Neural progenitor cell (in vitro differentiated cells): ENCODE results near the gene SNX20. TPM values are rescaled to one million over a fixed set of nuclear protein-coding genes. Genes with fewer than 3 reads are reported as not detected.

Experiments
- DNase-seq: peaks from one replicate; pipeline ENCODE4 v3.0.0-alpha.2; 2016; ENCODE audit warnings: low spot score
- H2AFZ ChIP-seq: fragments of 200-600 bp; sonication (generic); replicated peaks from 2 replicates; pipeline ENCODE4 v1.6.1; 2016; ENCODE audit warnings: antibody characterized with exemption
- H3F3A ChIP-seq: fragments of 200-600 bp; sonication (generic); 2 replicates; pipeline ENCODE4 v1.6.1; 2016; ENCODE audit warnings: antibody characterized with exemption, low read depth
- H3K27ac ChIP-seq: fragments of 200-600 bp; sonication (generic); 2 replicates; pipeline ENCODE4 v1.5.1; 2016; ENCODE audit warnings: mild to moderate bottlenecking
- H3K27me3 ChIP-seq: fragments of 200-600 bp; sonication (generic); 2 replicates; pipeline ENCODE4 v1.6.1; 2016; ENCODE audit warnings: mild to moderate bottlenecking, moderate library complexity
- H3K36me3 ChIP-seq: fragments of 200-600 bp; sonication (generic); 2 replicates; pipeline ENCODE4 v1.5.1; 2016
- H3K4me1 ChIP-seq: fragments of 200-600 bp; sonication (generic); 2 replicates; pipeline ENCODE4 v1.6.1; 2016; ENCODE audit warnings: mixed run types
- H3K4me2 ChIP-seq: fragments of 200-600 bp; sonication (generic); 2 replicates; pipeline ENCODE4 v1.6.1; 2016
- H3K4me3 ChIP-seq: fragments of 200-600 bp; sonication (generic); 2 replicates; pipeline ENCODE4 v1.5.1; 2016
- H3K79me2 ChIP-seq: fragments of 200-600 bp; sonication (generic); 2 replicates; pipeline ENCODE4 v1.6.1; 2016; ENCODE audit warnings: low read depth
- H3K9ac ChIP-seq: fragments of 200-600 bp; sonication (generic); 2 replicates; pipeline ENCODE4 v1.6.1; 2016
- H3K9me3 ChIP-seq: fragments of 200-600 bp; sonication (generic); 2 replicates; pipeline ENCODE4 v1.5.1; 2016; ENCODE audit warnings: low read depth
- H4K20me1 ChIP-seq: fragments of 200-600 bp; sonication (generic); 2 replicates; pipeline ENCODE4 v1.6.1; 2016; ENCODE audit warnings: low read depth
- H3K27ac Mint-ChIP-seq: 3 replicates; pipeline ENCODE4 v1.8.0; 2021; ENCODE audit warnings: mixed read lengths
- H3K27me3 Mint-ChIP-seq: 2 replicates; pipeline ENCODE4 v1.8.0; 2022; ENCODE audit warnings: low read depth, mild to moderate bottlenecking, inconsistent platforms, moderate library complexity, mixed read lengths; ENCODE audit not compliant: insufficient read depth
- H3K36me3 Mint-ChIP-seq: 3 replicates; pipeline ENCODE4 v1.8.0; 2021; ENCODE audit warnings: mixed read lengths
- H3K4me1 Mint-ChIP-seq: 3 replicates; pipeline ENCODE4 v1.8.0; 2021; ENCODE audit warnings: mixed read lengths
- H3K4me3 Mint-ChIP-seq: 3 replicates; pipeline ENCODE4 v1.8.0; 2021; ENCODE audit warnings: mild to moderate bottlenecking, moderate library complexity, mixed read lengths
- H3K9me3 Mint-ChIP-seq: 3 replicates; pipeline ENCODE4 v1.8.0; 2020; ENCODE audit warnings: mixed read lengths
- EZH2 ChIP-seq: fragments of 200-600 bp; sonication (generic); IDR thresholded peaks from 2 replicates; pipeline ENCODE4 v1.6.1; 2017; ENCODE audit warnings: antibody characterized with exemption, mild to moderate bottlenecking, moderate library complexity
- EZH2phosphoT487 ChIP-seq: fragments of 200-600 bp; sonication (generic); IDR thresholded peaks from 2 replicates; pipeline ENCODE4 v1.6.1; 2017; ENCODE audit warnings: antibody characterized with exemption
- total RNA-seq: library from RNA; depleted of rRNA; stranded (reverse); fragments of >200 nt; gene quantifications from 2 replicates; pipeline ENCODE4 v1.2.3, GENCODE V29; 2015; ENCODE audit warnings: low replicate concordance
- TF ChIP-seq, protein P1 (sequence below): fragments of 200-600 bp; sonication (generic); IDR thresholded peaks from 2 replicates; pipeline ENCODE4 v1.5.1; 2017; ENCODE audit warnings: antibody characterized with exemption, mild to moderate bottlenecking

SNX20 gene
- total RNA-seq, 1 donor from 2014 or later: not detected

DNA sequence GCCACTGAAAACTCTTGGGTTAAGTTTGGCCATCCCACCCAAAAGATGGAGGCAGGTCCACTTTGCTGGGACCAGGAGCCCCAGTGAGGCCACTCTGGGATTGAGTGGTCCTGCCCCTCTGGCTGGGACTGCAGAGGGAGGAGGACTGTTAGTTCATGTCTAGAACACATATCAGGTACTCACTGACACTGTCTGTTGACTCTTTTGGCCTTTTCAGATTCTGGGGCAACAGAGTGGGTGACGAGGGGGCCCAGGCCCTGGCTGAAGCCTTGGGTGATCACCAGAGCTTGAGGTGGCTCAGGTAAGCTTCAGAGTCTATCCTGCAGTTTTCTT is 41.3 kb upstream of the SNX20 start:
- H3K4me1 Mint-ChIP-seq: peaks cover 5% of the 10 kb centered on the region

DNA sequence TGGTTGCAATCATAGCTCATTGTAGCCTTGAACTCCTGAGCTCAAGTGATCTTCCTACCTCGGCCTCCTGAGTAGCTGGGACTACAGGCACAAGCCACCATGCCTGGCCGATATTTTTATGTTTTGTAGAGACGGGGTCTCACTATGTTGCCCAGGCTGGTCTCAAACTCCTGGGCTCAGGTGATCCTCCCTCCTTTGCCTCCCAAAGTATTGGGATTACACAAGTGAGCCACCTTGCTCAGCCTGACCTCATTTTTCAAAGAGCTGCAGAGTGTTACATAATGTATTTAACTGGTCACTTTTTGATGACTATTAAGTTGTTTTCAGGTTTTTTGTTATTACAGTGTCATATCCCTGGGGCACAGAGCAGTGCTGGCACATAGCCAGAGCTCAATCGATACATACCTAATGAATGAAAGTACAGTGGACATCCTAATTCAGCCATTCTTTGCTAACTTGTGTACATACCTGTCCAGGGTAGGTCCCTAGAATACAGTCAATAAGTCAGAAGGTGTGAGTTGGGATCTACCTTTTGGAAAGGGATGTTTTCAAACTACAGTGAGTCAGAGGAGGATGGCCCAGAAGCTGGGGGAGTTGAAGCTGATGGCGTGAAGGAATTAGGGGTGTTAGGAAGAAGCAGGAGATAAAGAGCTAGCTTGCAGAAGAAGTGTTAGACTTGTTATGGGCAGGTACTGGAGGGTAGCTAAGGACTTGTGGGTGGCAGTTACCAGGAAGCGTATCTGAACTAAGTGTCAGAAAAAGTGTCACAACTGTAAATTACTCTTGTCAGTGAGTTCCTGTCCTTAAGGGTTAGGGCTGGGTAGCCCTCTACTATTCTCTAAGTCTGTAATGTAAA is 40.7 kb upstream of the SNX20 start:
- H3K36me3 ChIP-seq: no peaks in the 10 kb centered on the region
- no peak for DNase-seq
- H3K27ac ChIP-seq: no peak overlapping the region
- H4K20me1 ChIP-seq: no peaks in the 10 kb centered on the region
- no peak for TF ChIP-seq EZH2
- TF ChIP-seq, protein P1, sequence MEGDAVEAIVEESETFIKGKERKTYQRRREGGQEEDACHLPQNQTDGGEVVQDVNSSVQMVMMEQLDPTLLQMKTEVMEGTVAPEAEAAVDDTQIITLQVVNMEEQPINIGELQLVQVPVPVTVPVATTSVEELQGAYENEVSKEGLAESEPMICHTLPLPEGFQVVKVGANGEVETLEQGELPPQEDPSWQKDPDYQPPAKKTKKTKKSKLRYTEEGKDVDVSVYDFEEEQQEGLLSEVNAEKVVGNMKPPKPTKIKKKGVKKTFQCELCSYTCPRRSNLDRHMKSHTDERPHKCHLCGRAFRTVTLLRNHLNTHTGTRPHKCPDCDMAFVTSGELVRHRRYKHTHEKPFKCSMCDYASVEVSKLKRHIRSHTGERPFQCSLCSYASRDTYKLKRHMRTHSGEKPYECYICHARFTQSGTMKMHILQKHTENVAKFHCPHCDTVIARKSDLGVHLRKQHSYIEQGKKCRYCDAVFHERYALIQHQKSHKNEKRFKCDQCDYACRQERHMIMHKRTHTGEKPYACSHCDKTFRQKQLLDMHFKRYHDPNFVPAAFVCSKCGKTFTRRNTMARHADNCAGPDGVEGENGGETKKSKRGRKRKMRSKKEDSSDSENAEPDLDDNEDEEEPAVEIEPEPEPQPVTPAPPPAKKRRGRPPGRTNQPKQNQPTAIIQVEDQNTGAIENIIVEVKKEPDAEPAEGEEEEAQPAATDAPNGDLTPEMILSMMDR: no peak
- TF ChIP-seq EZH2phosphoT487: no peak
- H3K27ac Mint-ChIP-seq: no peak overlapping the region
- peaks cover 11% of the 10 kb centered on the region for H3K4me1 Mint-ChIP-seq
- no peak overlapping the region for H3K4me3 Mint-ChIP-seq
- peaks cover 6% of the 10 kb centered on the region for H3K27me3 Mint-ChIP-seq
- H3K9ac ChIP-seq: no peak overlapping the region
- H3K79me2 ChIP-seq: no peaks in the 10 kb centered on the region
- no peak overlapping the region for H3K4me3 ChIP-seq
- H3K4me2 ChIP-seq: no peak overlapping the region
- no peaks in the 10 kb centered on the region for H3K27me3 ChIP-seq
- H3F3A ChIP-seq: no peaks in the 10 kb centered on the region
- H3K9me3 ChIP-seq: no peaks in the 10 kb centered on the region
- H3K9me3 Mint-ChIP-seq: peaks cover 6% of the 10 kb centered on the region
- H3K36me3 Mint-ChIP-seq: no peaks in the 10 kb centered on the region
- no peak overlapping the region for H2AFZ ChIP-seq
- H3K4me1 ChIP-seq: no peaks in the 10 kb centered on the region

More for the DNA sequence above, 41.3 kb upstream of the SNX20 start:
- Histone ChIP-seq H3K4me2 (no peak overlapping the region), H2AFZ (no peak overlapping the region), H3K4me3 (no peak overlapping the region), H3K27ac (no peak overlapping the region), H3K79me2 (no peaks in the 10 kb centered on the region), H3K27me3 (no peaks in the 10 kb centered on the region), H3K4me1 (no peaks in the 10 kb centered on the region), H3K36me3 (no peaks in the 10 kb centered on the region), H3K9ac (no peak overlapping the region), H3K9me3 (no peaks in the 10 kb centered on the region), H4K20me1 (no peaks in the 10 kb centered on the region), H3F3A (no peaks in the 10 kb centered on the region)
- no peak for TF ChIP-seq EZH2phosphoT487
- TF ChIP-seq EZH2: no peak
- TF ChIP-seq, protein P1: no peak
- Mint-ChIP-seq H3K9me3 (peaks cover 6% of the 10 kb centered on the region), H3K4me3 (no peak overlapping the region), H3K27me3 (peaks cover 6% of the 10 kb centered on the region), H3K27ac (no peak overlapping the region), H3K36me3 (no peaks in the 10 kb centered on the region)
- DNase-seq: no peak

DNA sequence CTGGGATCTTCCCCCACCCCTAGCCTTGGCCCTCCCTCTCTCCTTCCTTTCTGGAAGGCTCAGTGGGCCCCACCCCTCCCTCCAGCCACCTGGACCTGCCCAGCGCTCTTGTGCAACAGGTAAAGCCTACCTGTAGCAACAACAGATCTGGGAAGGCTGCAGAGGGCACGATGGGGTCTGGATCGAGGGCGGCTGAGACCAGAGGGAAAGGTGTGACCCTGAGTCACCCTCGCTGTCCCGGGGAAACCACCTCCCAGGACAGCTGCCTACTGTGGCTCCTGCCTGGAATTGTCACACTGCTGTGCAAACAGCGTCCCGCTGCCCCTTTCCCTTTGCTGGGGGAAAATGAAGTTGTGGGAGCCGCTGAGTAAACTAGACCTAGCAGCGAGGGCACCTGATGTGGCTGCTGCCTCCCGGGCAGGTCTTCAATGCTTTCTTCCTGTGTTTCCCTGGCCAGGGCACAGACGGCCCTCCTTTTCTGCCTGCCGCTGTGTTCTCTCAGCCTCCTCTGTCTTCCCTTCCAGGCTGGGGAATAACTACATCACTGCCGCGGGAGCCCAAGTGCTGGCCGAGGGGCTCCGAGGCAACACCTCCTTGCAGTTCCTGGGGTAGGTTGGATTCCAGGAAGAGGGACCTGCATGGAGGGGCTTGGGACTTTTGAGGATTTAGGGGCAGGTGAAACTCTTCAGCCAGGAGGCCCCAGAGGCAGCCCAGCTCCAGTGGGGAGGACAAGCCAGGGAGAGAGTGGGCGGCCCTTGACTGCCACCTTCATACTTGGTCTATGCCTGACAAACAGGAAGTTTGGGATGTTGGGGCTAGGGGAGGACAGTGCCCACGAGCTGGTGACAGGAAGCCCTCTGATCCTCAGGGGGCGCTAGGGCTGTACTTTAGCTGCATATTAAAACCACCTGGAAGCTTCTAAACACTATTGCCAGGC is 38.6 kb upstream of the SNX20 start:
- Histone ChIP-seq H2AFZ (no peak overlapping the region), H3K27ac (no peak overlapping the region), H3K4me1 (no peaks in the 10 kb centered on the region), H3K27me3 (no peaks in the 10 kb centered on the region), H3K36me3 (no peaks in the 10 kb centered on the region), H3K79me2 (no peaks in the 10 kb centered on the region), H3K4me3 (no peak overlapping the region), H3K4me2 (no peak overlapping the region), H4K20me1 (no peaks in the 10 kb centered on the region), H3K9ac (no peak overlapping the region), H3K9me3 (no peaks in the 10 kb centered on the region), H3F3A (no peaks in the 10 kb centered on the region)
- Mint-ChIP-seq H3K27ac (no peak overlapping the region), H3K4me3 (no peak overlapping the region), H3K4me1 (peaks cover 21% of the 10 kb centered on the region), H3K36me3 (no peaks in the 10 kb centered on the region), H3K27me3 (peaks cover 6% of the 10 kb centered on the region), H3K9me3 (peaks cover 3% of the 10 kb centered on the region)
- TF ChIP-seq, protein P1: peak; percentile 35
- no peak for TF ChIP-seq EZH2phosphoT487
- no peak for TF ChIP-seq EZH2
- no peak for DNase-seq
